Liver (tissue), 9 donors: ENCODE results near the gene TULP3. TPM values are rescaled to one million over a fixed set of nuclear protein-coding genes. Genes with fewer than 3 reads are reported as not detected.

Source experiments
- DNase-seq: peaks from one replicate; pipeline ENCODE4 v3.0.0-alpha.2; 2017; ENCODE audit warnings: low spot score
- H3K27ac ChIP-seq, 2 donors: one replicate each; pipeline ENCODE4 v1.7.0; 2013; ENCODE audit warnings: inconsistent platforms in 2 of 2, low read length in 2 of 2, control low read depth in 1 of 2, low read depth in 1 of 2, mild to moderate bottlenecking in 1 of 2
- H3K27me3 ChIP-seq, 4 donors: one replicate each; pipeline versions ENCODE4 v1.6.1 to v1.7.0; 2013; ENCODE audit warnings: low read length in 3 of 4, inconsistent platforms in 1 of 4, mild to moderate bottlenecking in 1 of 4, moderate library complexity in 1 of 4; ENCODE audit not compliant: control insufficient read depth in 4 of 4, insufficient read depth in 4 of 4
- H3K36me3 ChIP-seq, 4 donors: one replicate each; pipeline versions ENCODE4 v1.6.1 to v1.7.0; 2013; ENCODE audit warnings: low read length in 3 of 4, mild to moderate bottlenecking in 3 of 4, low read depth in 1 of 4, moderate library complexity in 1 of 4; ENCODE audit not compliant: control insufficient read depth in 4 of 4, insufficient read depth in 3 of 4
- H3K4me1 ChIP-seq, 4 donors: one replicate each; pipeline versions ENCODE4 v1.6.1 to v1.7.0; 2013; ENCODE audit warnings: low read length in 3 of 4, mild to moderate bottlenecking in 3 of 4, moderate library complexity in 1 of 4; ENCODE audit not compliant: control insufficient read depth in 4 of 4, insufficient read depth in 4 of 4
- H3K4me3 ChIP-seq, 3 donors: one replicate each; pipeline versions ENCODE4 v1.6.1 to v1.7.0; 2013; ENCODE audit warnings: low read length in 3 of 3, control low read depth in 1 of 3, low read depth in 1 of 3, mild to moderate bottlenecking in 1 of 3
- H3K9ac ChIP-seq, 2 donors: one replicate each; pipeline ENCODE4 v1.7.0; 2013; ENCODE audit warnings: low read length in 2 of 2, mild to moderate bottlenecking in 2 of 2, moderate library complexity in 2 of 2, control low read depth in 1 of 2, low read depth in 1 of 2
- H3K9me3 ChIP-seq, 4 donors: one replicate each; pipeline versions ENCODE4 v1.6.1 to v1.7.0; 2013; ENCODE audit warnings: low read length in 3 of 4; ENCODE audit not compliant: control insufficient read depth in 4 of 4
- FOXA1 ChIP-seq: IDR thresholded peaks from 2 replicates; pipeline ENCODE4 v1.6.1; 2016; ENCODE audit warnings: antibody characterized with exemption
- FOXA2 ChIP-seq: IDR thresholded peaks from 2 replicates; pipeline ENCODE4 v1.6.1; 2016; ENCODE audit warnings: antibody characterized with exemption
- GABPA ChIP-seq, 2 donors: IDR thresholded peaks in 1 of 2; conservative IDR thresholded peaks in 1 of 2; 2 replicates each; pipeline ENCODE4 v1.6.1; 2016; ENCODE audit warnings: antibody characterized with exemption in 2 of 2, mild to moderate bottlenecking in 1 of 2, moderate library complexity in 1 of 2
- MAX ChIP-seq: IDR thresholded peaks from 2 replicates; pipeline ENCODE4 v1.6.1; 2016; ENCODE audit warnings: antibody characterized with exemption
- REST ChIP-seq: IDR thresholded peaks from 2 replicates; pipeline ENCODE4 v1.6.1; 2016; ENCODE audit warnings: antibody characterized with exemption, mild to moderate bottlenecking
- SP1 ChIP-seq: IDR thresholded peaks from 2 replicates; pipeline ENCODE4 v1.6.1; 2018; ENCODE audit warnings: antibody characterized with exemption, mild to moderate bottlenecking
- ZBTB33 ChIP-seq: IDR thresholded peaks from 2 replicates; pipeline ENCODE4 v1.6.1; 2016; ENCODE audit warnings: antibody characterized with exemption
- WGBS: extraction: QIAGEN DNeasy Blood & Tissue Kit; methylation state at CpG from one replicate; pipeline ENCODE4 v1.1.7; 2013; 5-methylcytosine and 5-hydroxymethylcytosine counted together
- polyA plus RNA-seq, 2 donors: library from polyadenylated mRNA; stranded (reverse) in 1 of 2; unstranded in 1 of 2; fragments of 200-250 nt in 1 of 2; fragments of >200 nt in 1 of 2; fragmentation: Nextera tagmentation in 1 of 2; extraction: Ambion mirVana in 1 of 2; gene quantifications; one replicate each; pipeline versions ENCODE4 v1.2.1 to v1.2.3, GENCODE V29; 2013 to 2015
- total RNA-seq, 2 donors: library from RNA; depleted of rRNA; stranded (reverse); fragments of >200 nt; gene quantifications; one replicate each; pipeline ENCODE4 v1.2.3, GENCODE V29; 2014
- donor health status: healthy.
- donor health status: healthy.
- donor health status: healthy.
- donor health status: healthy.
- donor health status: healthy.

The TULP3 gene
- total and polyA plus RNA-seq, 4 donors, result 3.2 to 4.8 (median 3.7) TPM

GRCh38 chr12:2960996-2961616 lies 70.4 kb downstream of the TULP3 start:
- no peak overlapping the region for H3K27ac ChIP-seq
- H3K4me1 ChIP-seq, result peaks cover 2 to 17% (median 8%) of the 10 kb centered on the region in 4 donors
- H3K27me3 ChIP-seq, result peaks cover 0 to 11% (median 3%) of the 10 kb centered on the region in 4 donors
- H3K9ac ChIP-seq, result peak overlapping the region in 1 of 2 donors; percentile 43
- no peaks in the 10 kb centered on the region for H3K9me3 ChIP-seq
- no peaks in the 10 kb centered on the region for H3K36me3 ChIP-seq
- no peak for TF ChIP-seq GABPA (IDR thresholded peaks at IDR 0.05 in 1 of 2, conservative IDR thresholded peaks at IDR 0.05 in 1 of 2)
- no peak for TF ChIP-seq REST
- no peak for TF ChIP-seq MAX
- no peak for TF ChIP-seq SP1
- no peak for TF ChIP-seq FOXA1
- no peak for TF ChIP-seq ZBTB33
- H3K4me3 ChIP-seq, result no peak overlapping the region
- WGBS, result 68% methylated on average over 10 of the region's 10 CpGs
- no peak for DNase-seq

- H3K9ac ChIP-seq, result no peak overlapping the region
- no peak for DNase-seq
- WGBS, result 63% methylated on average over 5 of the region's 5 CpGs
- H3K27ac ChIP-seq, result no peak overlapping the region
- no peak overlapping the region for H3K4me3 ChIP-seq
- no peaks in the 10 kb centered on the region for H3K9me3 ChIP-seq
- H3K27me3 ChIP-seq, result peaks cover 0 to 11% (median 3%) of the 10 kb centered on the region in 4 donors
- no peaks in the 10 kb centered on the region for H3K36me3 ChIP-seq
- H3K4me1 ChIP-seq, result peaks cover 2 to 17% (median 8%) of the 10 kb centered on the region in 4 donors
- TF ChIP-seq MAX, result no peak
- TF ChIP-seq ZBTB33, result no peak
- no peak for TF ChIP-seq FOXA2
Measured at GRCh38 chr12:2961705-2962104, 71.0 kb downstream of the TULP3 start.
